ENCODE results near the gene NDFIP1.
"Not testable (repeated sequence)": the region's sequence is repeated elsewhere in the genome, so short reads cannot be mapped to it uniquely, and the experiment has no call there.

Gene NDFIP1

GRCh38 chr5:142152384-142152732 is 43.8 kb downstream of the NDFIP1 start:
- DNase-seq (ENCODE audit: extremely low read depth, low read depth) = no peak
- TF ChIP-seq CTCF (IDR thresholded peaks at IDR 0.05; ENCODE audit: low read depth, low read length, missing control alignments) = no peak

GRCh38 chr5:142153674-142154448 is 45.3 kb downstream of the NDFIP1 start:
- H3K4me3 ChIP-seq (replicated peaks; ENCODE audit: low read depth, low read length) = no peak overlapping the region
- TF ChIP-seq CTCF (IDR thresholded peaks at IDR 0.05; ENCODE audit: low read depth, low read length, missing control alignments) = no peak
- no peak for DNase-seq (ENCODE audit: extremely low read depth, low read depth)

More at GRCh38 chr5:142152384-142152732, 43.8 kb downstream of the NDFIP1 start:
- no peak overlapping the region for H3K4me3 ChIP-seq (replicated peaks; ENCODE audit: low read depth, low read length)

- H3K4me3 ChIP-seq (replicated peaks; ENCODE audit: low read depth, low read length); DNase-seq (ENCODE audit: extremely low read depth, low read depth): not testable (repeated sequence)
Observed at GRCh38 chr5:142154449-142154841, 45.9 kb downstream of the NDFIP1 start.

GRCh38 chr5:142156839-142157463 is 48.4 kb downstream of the NDFIP1 start:
- no peak for TF ChIP-seq CTCF (IDR thresholded peaks at IDR 0.05; ENCODE audit: low read depth, low read length, missing control alignments)
- H3K4me3 ChIP-seq (replicated peaks; ENCODE audit: low read depth, low read length) = no peak overlapping the region
- DNase-seq (ENCODE audit: extremely low read depth, low read depth) = no peak

GRCh38 chr5:142159354-142159753 is 50.8 kb downstream of the NDFIP1 start:
- no peak for DNase-seq (ENCODE audit: extremely low read depth, low read depth)
- TF ChIP-seq CTCF (IDR thresholded peaks at IDR 0.05; ENCODE audit: low read depth, low read length, missing control alignments) = no peak
- no peak overlapping the region for H3K4me3 ChIP-seq (replicated peaks; ENCODE audit: low read depth, low read length)

- no peak for DNase-seq (ENCODE audit: extremely low read depth, low read depth)
- no peak overlapping the region for H3K4me3 ChIP-seq (replicated peaks; ENCODE audit: low read depth, low read length)
Observed at GRCh38 chr5:142164315-142164714, 55.7 kb downstream of the NDFIP1 start.

More at GRCh38 chr5:142164315-142164714, 55.7 kb downstream of the NDFIP1 start:
- no peak for TF ChIP-seq CTCF (IDR thresholded peaks at IDR 0.05; ENCODE audit: low read depth, low read length, missing control alignments)
